B cell (primary cell): Measurements from ENCODE around the gene DCDC2C. TPM values are rescaled to one million over a fixed set of nuclear protein-coding genes. Genes with fewer than 3 reads are reported as not detected.

Experiments used
- ATAC-seq: fragments of 200-7000 bp; cut with Tn5 transposase; one replicate; pipeline ENCODE4 v1.10.0; 2021; ENCODE audit warnings: low read depth, mild to moderate bottlenecking, moderate number of reproducible peaks, moderate library complexity
- CTCF ChIA-PET: fragments of 350-600 bp; sonication (Branson Sonifier 250); formaldehyde crosslinking; loops from one replicate; lab custom pipeline; 2021; ENCODE audit warnings: antibody characterized with exemption, inconsistent platforms; lab: Charles Lee
- POLR2A ChIA-PET: fragments of 350-600 bp; sonication (Branson Sonifier 250); formaldehyde crosslinking; loops from one replicate; lab custom pipeline; 2021; ENCODE audit warnings: antibody characterized with exemption; lab: Charles Lee
- DNase-seq: peaks from one replicate; pipeline ENCODE4 v3.0.0; 2013
- H2AFZ ChIP-seq: 2 replicates; pipeline ENCODE4 v1.6.1; 2012; ENCODE audit warnings: mild to moderate bottlenecking, low read depth, low read length; ENCODE audit not compliant: insufficient read depth, poor library complexity, severe bottlenecking
- H3K27ac ChIP-seq, 2 donors: 1 replicate in 1 of 2; 2 replicates in 1 of 2; pipeline ENCODE4 v1.5.1; 2012 to 2013; ENCODE audit warnings: low read length in 2 of 2, mild to moderate bottlenecking in 2 of 2, moderate library complexity in 1 of 2
- H3K27me3 ChIP-seq, 4 experiments: fragments of 200-600 bp in 1 of 4; sonication (generic) in 1 of 4; replicated peaks in 1 of 4; 1 replicate in 2 of 4; 2 replicates in 2 of 4; pipeline versions ENCODE4 v1.6.1 to v1.7.0; 2013 to 2016; ENCODE audit warnings: low read length in 3 of 4, mild to moderate bottlenecking in 2 of 4, mixed read lengths in 1 of 4, moderate library complexity in 1 of 4; ENCODE audit not compliant: insufficient read depth in 4 of 4, control insufficient read depth in 3 of 4; ENCODE audit errors: control extremely low read depth in 1 of 4
- H3K36me3 ChIP-seq, 2 experiments: replicated peaks in 1 of 2; 1 replicate in 1 of 2; 2 replicates in 1 of 2; pipeline versions ENCODE4 v1.6.1 to v1.7.1; 2013; ENCODE audit warnings: low read length in 1 of 2; ENCODE audit not compliant: insufficient read depth in 2 of 2, control insufficient read depth in 1 of 2; ENCODE audit errors: control extremely low read depth in 1 of 2, extremely low read depth in 1 of 2
- H3K4me1 ChIP-seq, 2 donors: fragments of 200-600 bp in 1 of 2; sonication (generic) in 1 of 2; 1 replicate in 1 of 2; 2 replicates in 1 of 2; pipeline versions ENCODE4 v1.5.1 to v1.6.1; 2013 to 2017; ENCODE audit warnings: low read length in 2 of 2; ENCODE audit not compliant: control insufficient read depth in 2 of 2, insufficient read depth in 2 of 2
- H3K4me2 ChIP-seq: replicated peaks from 2 replicates; pipeline ENCODE3; 2012; ENCODE audit warnings: mild to moderate bottlenecking, low read depth, low read length; ENCODE audit not compliant: poor library complexity, severe bottlenecking
- H3K4me3 ChIP-seq, 5 experiments: fragments of 200-600 bp in 1 of 5; sonication (generic) in 1 of 5; 1 replicate in 3 of 5; 2 replicates in 2 of 5; pipeline versions ENCODE4 v1.5.1 to v1.7.0; 2011 to 2016; ENCODE audit warnings: low read length in 4 of 5, mild to moderate bottlenecking in 4 of 5, low read depth in 2 of 5, control low read depth in 1 of 5, moderate library complexity in 1 of 5; ENCODE audit not compliant: insufficient read depth in 1 of 5; ENCODE audit errors: control extremely low read depth in 1 of 5, extremely low read depth in 1 of 5
- H3K79me2 ChIP-seq: fragments of 200-600 bp; sonication (generic); one replicate; pipeline ENCODE4 v1.6.0; 2016; ENCODE audit warnings: low read length; ENCODE audit not compliant: control insufficient read depth, insufficient read depth
- H3K9ac ChIP-seq: fragments of 200-600 bp; sonication (generic); 2 replicates; pipeline ENCODE4 v1.6.1; 2017; ENCODE audit warnings: mild to moderate bottlenecking, low read length, moderate library complexity
- H3K9me3 ChIP-seq, 3 donors: one replicate each; pipeline versions ENCODE4 v1.6.1 to v1.7.1; 2013; ENCODE audit warnings: low read length in 2 of 3; ENCODE audit not compliant: control insufficient read depth in 2 of 3, insufficient read depth in 1 of 3; ENCODE audit errors: control extremely low read depth in 1 of 3
- H4K20me1 ChIP-seq: 2 replicates; pipeline ENCODE4 v1.6.0; 2012; ENCODE audit warnings: mild to moderate bottlenecking, low read length; ENCODE audit not compliant: insufficient read depth, control insufficient read depth, poor library complexity, severe bottlenecking
- H3K27ac Mint-ChIP-seq: one replicate; pipeline ENCODE4 v1.8.0; 2021; ENCODE audit warnings: mixed read lengths
- H3K27me3 Mint-ChIP-seq: one replicate; pipeline ENCODE4 v1.8.0; 2021; ENCODE audit warnings: mixed read lengths
- H3K4me1 Mint-ChIP-seq: one replicate; pipeline ENCODE4 v1.8.0; 2021; ENCODE audit warnings: mixed read lengths
- H3K4me3 Mint-ChIP-seq: one replicate; pipeline ENCODE4 v1.8.0; 2021; ENCODE audit warnings: mixed read lengths
- H3K9me3 Mint-ChIP-seq: one replicate; pipeline ENCODE4 v1.8.0; 2022; ENCODE audit warnings: mixed read lengths; ENCODE audit not compliant: insufficient read depth
- EZH2 ChIP-seq: IDR thresholded peaks from 2 replicates; pipeline ENCODE4 v1.6.1; 2012; ENCODE audit warnings: borderline replicate concordance, low read depth, mild to moderate bottlenecking, moderate library complexity, low read length; ENCODE audit not compliant: insufficient read depth, poor library complexity, severe bottlenecking
- WGBS: methylation state at CpG from one replicate; pipeline ENCODE4 v1.1.5; 2013; ENCODE audit warnings: missing lambda C conversion rate; ENCODE audit not compliant: insufficient coverage; 5-methylcytosine and 5-hydroxymethylcytosine counted together
- intact Hi-C: fragments of 100-400 bp; cut with micrococcal nuclease; formaldehyde crosslinking; loops from one replicate; pipeline ENCODE4 v1.10.0; 2022
- polyA plus RNA-seq: library from polyadenylated mRNA; depleted of rRNA; stranded (reverse); fragments of >200 nt; gene quantifications from 2 replicates; pipeline ENCODE4 v1.2.3, GENCODE V29; 2012
- total RNA-seq, 2 donors: library from RNA; stranded (reverse); fragments of 120-200 nt in 1 of 2; gene quantifications; 1 replicate in 1 of 2; 2 replicates in 1 of 2; pipeline versions ENCODE4 v1.2.3 to v1.2.4, GENCODE V29; 2013 to 2022
- TF ChIP-seq, protein P1 (sequence below): fragments of 200-600 bp; IDR thresholded peaks from one replicate; pipeline ENCODE4 v1.8.0; 2022; ENCODE audit warnings: antibody characterized with exemption, mild to moderate bottlenecking

Gene DCDC2C
- total and polyA plus RNA-seq, 2 donors (not counting 1 experiment from before 2014, with no cell fraction given): not detected

- ATAC-seq (no peak), DNase-seq (no peak)
- no peaks in the 10 kb centered on the region for H3K9me3 Mint-ChIP-seq
- Histone ChIP-seq H4K20me1 (no peaks in the 10 kb centered on the region), H3K27ac (no peak overlapping the region), H3K9me3 (peaks cover 0 to 3% (median 0%) of the 10 kb centered on the region in 3 donors), H3K27me3 (peaks cover 0 to 2% (median 0%) of the 10 kb centered on the region in 4 experiments), H2AFZ (no peak overlapping the region), H3K4me2 (no peak overlapping the region), H3K9ac (no peak overlapping the region), H3K36me3 (no peaks in the 10 kb centered on the region), H3K79me2 (no peaks in the 10 kb centered on the region), H3K4me1 (peaks cover 5 to 7% of the 10 kb centered on the region in 2 donors), H3K4me3 (no peak overlapping the region)
- peaks cover 14% of the 10 kb centered on the region for H3K4me1 Mint-ChIP-seq
- no peak overlapping the region for H3K4me3 Mint-ChIP-seq
- H3K27ac Mint-ChIP-seq: no peak overlapping the region
- 97% methylated on average over 8 of the region's 10 CpGs for WGBS
- TF ChIP-seq EZH2: no peak
- POLR2A ChIA-PET: no interaction called here
- peaks cover 36% of the 10 kb centered on the region for H3K27me3 Mint-ChIP-seq
- CTCF ChIA-PET: no interaction called here
- intact Hi-C loops: no loop called here
These were observed 72.9 kb downstream of the DCDC2C start for GRCh38 chr2:3776311-3776710.

DNA sequence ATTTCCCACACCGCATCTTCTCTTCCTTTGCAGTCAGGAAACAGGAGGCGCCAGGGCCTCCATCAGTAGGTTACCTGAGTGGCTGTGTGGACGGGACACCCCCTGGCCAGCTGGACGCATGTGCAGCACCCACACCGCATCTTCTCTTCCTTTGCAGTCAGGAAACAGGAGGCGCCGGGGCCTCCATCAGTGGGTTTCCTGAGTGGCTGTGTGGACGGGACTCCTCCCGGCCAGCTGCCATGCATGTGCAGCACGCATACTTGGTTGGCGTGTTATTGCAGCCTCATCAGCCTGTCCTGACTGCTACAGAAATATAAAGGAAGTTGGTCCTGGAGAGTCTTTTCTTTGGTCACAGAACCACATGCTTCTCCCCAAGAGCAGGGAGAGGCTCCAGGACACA, 74.6 kb downstream of the DCDC2C start:
- Mint-ChIP-seq H3K4me3 (no peak overlapping the region), H3K27ac (no peak overlapping the region), H3K9me3 (no peaks in the 10 kb centered on the region), H3K27me3 (peaks cover 34% of the 10 kb centered on the region), H3K4me1 (peaks cover 14% of the 10 kb centered on the region)
- 27% methylated on average over 4 of the region's 11 CpGs for WGBS
- Histone ChIP-seq H3K36me3 (no peaks in the 10 kb centered on the region), H3K4me1 (peaks cover 5 to 7% of the 10 kb centered on the region in 2 donors), H2AFZ (no peak overlapping the region), H3K4me3 (no peak overlapping the region), H3K9ac (no peak overlapping the region), H4K20me1 (no peaks in the 10 kb centered on the region), H3K9me3 (peaks cover 0 to 3% (median 0%) of the 10 kb centered on the region in 3 donors), H3K27me3 (peaks cover 0 to 2% (median 0%) of the 10 kb centered on the region in 4 experiments), H3K27ac (no peak overlapping the region), H3K4me2 (no peak overlapping the region), H3K79me2 (no peaks in the 10 kb centered on the region)
- TF ChIP-seq EZH2: no peak
- TF ChIP-seq, protein P1, sequence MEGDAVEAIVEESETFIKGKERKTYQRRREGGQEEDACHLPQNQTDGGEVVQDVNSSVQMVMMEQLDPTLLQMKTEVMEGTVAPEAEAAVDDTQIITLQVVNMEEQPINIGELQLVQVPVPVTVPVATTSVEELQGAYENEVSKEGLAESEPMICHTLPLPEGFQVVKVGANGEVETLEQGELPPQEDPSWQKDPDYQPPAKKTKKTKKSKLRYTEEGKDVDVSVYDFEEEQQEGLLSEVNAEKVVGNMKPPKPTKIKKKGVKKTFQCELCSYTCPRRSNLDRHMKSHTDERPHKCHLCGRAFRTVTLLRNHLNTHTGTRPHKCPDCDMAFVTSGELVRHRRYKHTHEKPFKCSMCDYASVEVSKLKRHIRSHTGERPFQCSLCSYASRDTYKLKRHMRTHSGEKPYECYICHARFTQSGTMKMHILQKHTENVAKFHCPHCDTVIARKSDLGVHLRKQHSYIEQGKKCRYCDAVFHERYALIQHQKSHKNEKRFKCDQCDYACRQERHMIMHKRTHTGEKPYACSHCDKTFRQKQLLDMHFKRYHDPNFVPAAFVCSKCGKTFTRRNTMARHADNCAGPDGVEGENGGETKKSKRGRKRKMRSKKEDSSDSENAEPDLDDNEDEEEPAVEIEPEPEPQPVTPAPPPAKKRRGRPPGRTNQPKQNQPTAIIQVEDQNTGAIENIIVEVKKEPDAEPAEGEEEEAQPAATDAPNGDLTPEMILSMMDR: no peak
- POLR2A ChIA-PET: no interaction called here
- CTCF ChIA-PET: no interaction called here
- ATAC-seq (no peak), DNase-seq (no peak)
- intact Hi-C loops: no loop called here
